GM23338 (cell line): Measurements from ENCODE around the gene CHSY1. TPM values are rescaled to one million over a fixed set of nuclear protein-coding genes. Genes with fewer than 3 reads are reported as not detected.

Experiments
- ATAC-seq: fragments of 200-7000 bp; cut with Tn5 transposase; 3 replicates; pipeline ENCODE4 v1.9.1; 2020
- DNase-seq: peaks from one replicate; pipeline ENCODE4 v3.0.0-alpha.2; 2015; ENCODE audit warnings: low spot score
- H2AFZ ChIP-seq: fragments of 200-600 bp; sonication (generic); 2 replicates; pipeline ENCODE4 v1.8.0; 2016; ENCODE audit warnings: antibody characterized with exemption, mild to moderate bottlenecking, moderate library complexity
- H3F3A ChIP-seq: fragments of 200-600 bp; sonication (generic); replicated peaks from 2 replicates; pipeline ENCODE4 v1.8.0; 2017; ENCODE audit warnings: antibody characterized with exemption, mixed run types, low read depth
- H3K27ac ChIP-seq: fragments of 200-600 bp; sonication (generic); 2 replicates; pipeline ENCODE4 v1.6.1; 2016; ENCODE audit warnings: low read depth
- H3K27me3 ChIP-seq: fragments of 200-600 bp; sonication (generic); 2 replicates; pipeline ENCODE4 v1.8.0; 2016; ENCODE audit warnings: mild to moderate bottlenecking, mixed run types, moderate library complexity; ENCODE audit not compliant: insufficient read depth
- H3K36me3 ChIP-seq: fragments of 200-600 bp; sonication (generic); 2 replicates; pipeline ENCODE4 v1.8.0; 2016; ENCODE audit warnings: mild to moderate bottlenecking; ENCODE audit not compliant: insufficient read depth
- H3K4me1 ChIP-seq: fragments of 200-600 bp; sonication (generic); 2 replicates; pipeline ENCODE4 v1.8.0; 2016; ENCODE audit warnings: mild to moderate bottlenecking, moderate library complexity; ENCODE audit not compliant: insufficient read depth
- H3K4me2 ChIP-seq: fragments of 200-600 bp; sonication (generic); 2 replicates; pipeline ENCODE4 v1.7.1; 2017; ENCODE audit warnings: mixed run types
- H3K4me3 ChIP-seq: fragments of 200-600 bp; sonication (generic); 2 replicates; pipeline ENCODE4 v1.6.1; 2016; ENCODE audit warnings: mixed run types
- H3K79me2 ChIP-seq: fragments of 200-600 bp; sonication (generic); replicated peaks from 2 replicates; pipeline ENCODE4 v1.8.0; 2017; ENCODE audit warnings: mild to moderate bottlenecking; ENCODE audit not compliant: insufficient read depth
- H3K9me2 ChIP-seq: fragments of 200-600 bp; sonication (generic); 2 replicates; pipeline ENCODE4 v1.8.0; 2017; ENCODE audit not compliant: insufficient read depth
- H4K20me1 ChIP-seq: fragments of 200-600 bp; sonication (generic); replicated peaks from 2 replicates; pipeline ENCODE4 v1.8.0; 2017; ENCODE audit warnings: mild to moderate bottlenecking; ENCODE audit not compliant: insufficient read depth
- H3K27ac Mint-ChIP-seq: 2 replicates; pipeline ENCODE4 v1.8.0; 2020; ENCODE audit warnings: inconsistent platforms, mild to moderate bottlenecking, moderate library complexity, mixed read lengths
- H3K27me3 Mint-ChIP-seq: 3 replicates; pipeline ENCODE4 v1.8.0; 2022; ENCODE audit warnings: low read depth, mild to moderate bottlenecking, moderate library complexity, mixed read lengths, inconsistent platforms; ENCODE audit not compliant: insufficient read depth, poor library complexity
- H3K36me3 Mint-ChIP-seq: 3 replicates; pipeline ENCODE4 v1.8.0; 2021; ENCODE audit warnings: low read depth, mild to moderate bottlenecking, inconsistent platforms, moderate library complexity, mixed read lengths
- H3K4me1 Mint-ChIP-seq: 3 replicates; pipeline ENCODE4 v1.8.0; 2020; ENCODE audit warnings: mild to moderate bottlenecking, inconsistent platforms, mixed read lengths
- H3K4me3 Mint-ChIP-seq: 3 replicates; pipeline ENCODE4 v1.8.0; 2021; ENCODE audit warnings: moderate library complexity, mild to moderate bottlenecking, inconsistent platforms, mixed read lengths
- H3K9me3 Mint-ChIP-seq: 3 replicates; pipeline ENCODE4 v1.8.0; 2020; ENCODE audit warnings: moderate library complexity, mild to moderate bottlenecking, inconsistent platforms, mixed read lengths
- CTCF ChIP-seq, 2 experiments: fragments of 200-600 bp in 1 of 2; sonication (generic) in 1 of 2; conservative IDR thresholded peaks; 2 replicates each; pipeline versions ENCODE4 v1.5.1 to v1.6.1; 2016 to 2017; ENCODE audit warnings: antibody characterized with exemption in 2 of 2, low read depth in 2 of 2, mild to moderate bottlenecking in 2 of 2, moderate library complexity in 1 of 2
- ETS1 ChIP-seq: IDR thresholded peaks from 2 replicates; pipeline ENCODE4 v1.6.1; 2016; ENCODE audit warnings: antibody characterized with exemption
- EZH2 ChIP-seq: fragments of 200-600 bp; sonication (generic); IDR thresholded peaks from one replicate; pipeline ENCODE4 v1.8.0; 2017; ENCODE audit warnings: antibody characterized with exemption, mild to moderate bottlenecking, low read depth; ENCODE audit not compliant: unreplicated experiment
- EZH2phosphoT487 ChIP-seq: fragments of 200-600 bp; sonication (generic); IDR thresholded peaks from one replicate; pipeline ENCODE4 v1.8.1; 2018; ENCODE audit warnings: antibody characterized with exemption; ENCODE audit not compliant: unreplicated experiment
- JUNB ChIP-seq: IDR thresholded peaks from one replicate; pipeline ENCODE4 v1.6.1; 2016; ENCODE audit warnings: antibody characterized with exemption; ENCODE audit not compliant: unreplicated experiment
- POLR2AphosphoS5 ChIP-seq: IDR thresholded peaks from 2 replicates; pipeline ENCODE4 v1.6.1; 2016; ENCODE audit warnings: antibody characterized with exemption, low read depth
- REST ChIP-seq: IDR thresholded peaks from one replicate; pipeline ENCODE4 v1.6.1; 2018; ENCODE audit warnings: antibody characterized with exemption; ENCODE audit not compliant: unreplicated experiment
- ZNF331 ChIP-seq: fragments of 250-450 bp; sonication (Bioruptor Pico); IDR thresholded peaks from 2 replicates; pipeline ENCODE4 v1.5.0; 2020; ENCODE audit warnings: low read depth, mild to moderate bottlenecking, moderate library complexity
- ZNF462 ChIP-seq: fragments of 250-450 bp; sonication (Bioruptor Pico); IDR thresholded peaks from 2 replicates; pipeline ENCODE4 v1.5.0; 2020; ENCODE audit warnings: mild to moderate bottlenecking, moderate library complexity
- polyA plus RNA-seq: library from polyadenylated mRNA; unstranded; fragments of >200 nt; fragmentation: Nextera tagmentation; extraction: Ambion mirVana; gene quantifications from 2 replicates; pipeline ENCODE4 v1.2.1, GENCODE V29; 2016
- total RNA-seq: library from RNA; depleted of rRNA; stranded (reverse); fragments of >200 nt; shearing (Covaris generic); gene quantifications from 2 replicates; pipeline ENCODE4 v1.2.3, GENCODE V29; 2014

The CHSY1 gene
- total and polyA plus RNA-seq, 2 experiments from 2014 or later: 9.8 to 47.7 TPM

GRCh38 chr15:101171954-101172353 is 79.9 kb downstream of the CHSY1 start:
- no peak overlapping the region for H3K27ac ChIP-seq

More at GRCh38 chr15:101171954-101172353, 79.9 kb downstream of the CHSY1 start:
- Mint-ChIP-seq H3K27me3 (peaks cover 16% of the 10 kb centered on the region), H3K4me1 (peaks cover 26% of the 10 kb centered on the region), H3K4me3 (no peak overlapping the region), H3K36me3 (peaks cover 29% of the 10 kb centered on the region), H3K9me3 (peaks cover 8% of the 10 kb centered on the region), H3K27ac (no peak overlapping the region)
- Histone ChIP-seq H2AFZ (no peak overlapping the region), H3K79me2 (peaks cover 11% of the 10 kb centered on the region), H3K9me2 (no peaks in the 10 kb centered on the region), H3K36me3 (no peaks in the 10 kb centered on the region), H4K20me1 (no peaks in the 10 kb centered on the region; the same call in 1 of the 2 replicates), H3K4me1 (peaks cover 7% of the 10 kb centered on the region; the same call in 1 of the 2 replicates), H3K4me3 (no peak overlapping the region), H3K27me3 (no peaks in the 10 kb centered on the region), H3F3A (peaks cover 11% of the 10 kb centered on the region), H3K4me2 (no peak overlapping the region)
- no peak for TF ChIP-seq POLR2AphosphoS5
- TF ChIP-seq REST: no peak
- no peak for TF ChIP-seq EZH2phosphoT487
- TF ChIP-seq ZNF462 (CRISPR knock-in tag): no peak
- no peak for TF ChIP-seq CTCF (conservative IDR thresholded peaks at IDR 0.05; ENCODE audit: low read depth in 2 of 2)
- TF ChIP-seq ETS1: no peak
- no peak for TF ChIP-seq ZNF331 (CRISPR knock-in tag)
- TF ChIP-seq EZH2: no peak
- TF ChIP-seq JUNB: no peak
- ATAC-seq: no peak; the same call in 2 of the 3 replicates
- DNase-seq: no peak
